ENCODE data around the gene POLE.

POLE gene

GRCh38 chr12:132617135-132617701, 69.9 kb downstream of the POLE start:
- no peak for TF ChIP-seq CTCF (conservative IDR thresholded peaks at IDR 0.05; ENCODE audit: control insufficient read depth, insufficient read depth, low read depth, low read length)
- DNase-seq (ENCODE audit: low read depth) = no peak
- no peak overlapping the region for H3K4me3 ChIP-seq (ENCODE audit: control insufficient read depth, low read depth, low read length)

GRCh38 chr12:132615579-132616038, 71.5 kb downstream of the POLE start:
- no peak overlapping the region for H3K4me3 ChIP-seq (ENCODE audit: control insufficient read depth, low read depth, low read length)
- no peak for DNase-seq (ENCODE audit: low read depth)
- no peak for TF ChIP-seq CTCF (conservative IDR thresholded peaks at IDR 0.05; ENCODE audit: control insufficient read depth, insufficient read depth, low read depth, low read length)

- DNase-seq (ENCODE audit: low read depth) = peak; percentile 82
- TF ChIP-seq CTCF (conservative IDR thresholded peaks at IDR 0.05; ENCODE audit: control insufficient read depth, insufficient read depth, low read depth, low read length) = peak; percentile 90
- H3K4me3 ChIP-seq (ENCODE audit: control insufficient read depth, low read depth, low read length) = no peak overlapping the region
Observed at GRCh38 chr12:132614861-132615578, 72.1 kb downstream of the POLE start.

GRCh38 chr12:132614029-132614428, 73.1 kb downstream of the POLE start:
- TF ChIP-seq CTCF (conservative IDR thresholded peaks at IDR 0.05; ENCODE audit: control insufficient read depth, insufficient read depth, low read depth, low read length) = no peak
- no peak for DNase-seq (ENCODE audit: low read depth)
- no peak overlapping the region for H3K4me3 ChIP-seq (ENCODE audit: control insufficient read depth, low read depth, low read length)

- no peak for TF ChIP-seq CTCF (conservative IDR thresholded peaks at IDR 0.05; ENCODE audit: control insufficient read depth, insufficient read depth, low read depth, low read length)
- no peak for DNase-seq (ENCODE audit: low read depth)
- no peak overlapping the region for H3K4me3 ChIP-seq (ENCODE audit: control insufficient read depth, low read depth, low read length)
Observed at GRCh38 chr12:132611620-132612019, 75.5 kb downstream of the POLE start.

GRCh38 chr12:132610866-132611602, 76.1 kb downstream of the POLE start:
- no peak for TF ChIP-seq CTCF (conservative IDR thresholded peaks at IDR 0.05; ENCODE audit: control insufficient read depth, insufficient read depth, low read depth, low read length)
- H3K4me3 ChIP-seq (ENCODE audit: control insufficient read depth, low read depth, low read length) = no peak overlapping the region
- no peak for DNase-seq (ENCODE audit: low read depth)

Data from fibroblast of mammary gland (primary cell).